ENCODE measurements around the gene PLCL1.
A peak's percentile ranks its signal among the peaks of the same experiment; 100 is the strongest.

PLCL1 gene

DNA sequence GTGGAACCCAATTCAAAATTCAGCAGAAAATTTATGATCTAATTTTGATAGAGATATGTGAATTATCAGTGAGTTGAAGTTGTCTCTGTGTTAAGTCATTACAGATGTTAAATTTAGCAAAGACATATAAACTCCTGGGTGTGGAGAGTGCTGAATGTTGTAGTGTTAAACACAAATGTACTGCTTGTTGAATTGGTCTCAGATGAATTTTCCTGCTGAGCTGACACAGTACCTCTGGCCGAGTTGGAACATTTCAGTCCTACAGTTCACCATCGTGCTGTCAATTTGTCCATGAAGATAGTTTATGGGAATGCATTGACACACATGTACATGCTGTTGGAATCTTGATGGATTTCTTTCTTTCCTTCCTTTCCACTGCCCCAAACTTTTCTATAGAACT is 255.9 kb downstream of the PLCL1 start:
- no peak for DNase-seq (ENCODE audit: low spot score)

DNA sequence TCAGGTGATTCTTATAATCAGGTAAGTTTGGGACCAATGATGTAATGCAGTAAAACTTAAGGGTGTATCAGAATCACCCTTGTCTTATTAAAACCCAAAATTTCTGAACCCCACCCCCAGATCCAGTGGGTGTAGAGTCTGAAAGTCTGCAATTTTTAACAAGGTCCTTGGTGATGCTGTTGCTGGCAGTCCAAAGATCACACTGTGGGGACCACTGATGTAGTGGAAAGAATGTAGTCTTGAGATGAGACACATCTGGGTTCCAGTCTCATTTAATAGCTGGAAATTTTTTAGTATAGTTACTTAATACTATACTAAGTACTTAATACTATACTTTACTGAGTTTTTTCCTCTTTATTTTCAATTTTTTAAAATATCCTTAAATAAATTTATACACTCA is 258.4 kb downstream of the PLCL1 start:
- DNase-seq (ENCODE audit: low spot score) = no peak

DNA sequence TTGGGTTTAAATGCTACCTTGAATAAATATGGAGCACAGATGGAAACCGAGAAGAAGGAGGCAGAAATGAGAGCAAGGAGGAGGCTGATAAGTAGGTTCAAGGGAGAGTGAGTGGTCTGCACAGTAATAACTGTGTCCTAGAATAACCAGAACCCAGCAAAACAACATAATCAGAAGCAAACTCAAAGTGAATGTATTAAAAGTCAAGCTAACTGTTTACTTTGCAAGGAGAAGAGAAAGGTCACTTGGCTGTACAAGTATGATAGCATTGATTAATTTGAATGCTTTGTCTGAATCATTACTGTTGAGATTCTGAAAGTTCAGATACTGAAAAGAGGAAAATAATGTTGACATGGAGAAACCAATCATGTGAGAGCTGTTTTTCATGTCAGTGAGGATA is 258.8 kb downstream of the PLCL1 start:
- no peak for DNase-seq (ENCODE audit: low spot score)

DNA sequence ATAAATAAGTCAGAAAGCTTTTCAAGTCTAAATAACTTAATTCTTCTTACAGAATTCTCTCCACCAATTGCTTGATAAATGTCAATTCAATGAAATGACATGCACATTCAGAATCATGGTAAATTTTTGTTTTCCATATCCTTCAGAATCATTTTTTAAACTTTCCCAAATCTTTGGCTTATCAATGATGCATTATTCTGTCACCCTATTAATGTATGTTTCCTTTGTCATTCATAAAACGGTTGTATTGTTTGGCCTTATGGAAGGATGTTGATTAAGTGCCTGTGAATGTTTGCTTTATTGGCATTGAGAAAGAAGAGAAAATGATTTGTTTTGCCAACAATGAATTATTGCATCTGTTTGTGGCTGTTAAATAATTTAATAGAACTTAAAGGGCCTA is 260.9 kb downstream of the PLCL1 start:
- no peak for DNase-seq (ENCODE audit: low spot score)

DNA sequence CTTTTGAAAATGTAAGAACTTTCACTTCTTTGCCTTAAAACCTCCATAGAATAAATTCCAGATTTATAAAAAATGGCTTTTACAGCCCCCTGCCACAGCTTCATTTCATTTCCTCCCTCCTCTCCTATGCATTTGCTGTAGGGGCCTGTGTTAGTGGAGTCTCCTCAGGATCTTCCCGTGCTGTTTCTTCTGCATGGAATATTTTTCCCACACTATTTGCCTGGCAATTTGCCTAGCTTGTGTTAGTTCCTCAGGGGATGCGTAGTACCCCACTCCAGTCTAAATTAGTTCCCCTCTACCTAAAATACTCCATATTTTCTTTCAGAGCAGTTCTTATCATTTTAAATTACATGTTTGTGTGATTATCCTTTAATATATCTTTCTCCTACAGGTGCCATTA is 262.2 kb downstream of the PLCL1 start:
- no peak for DNase-seq (ENCODE audit: low spot score)

DNA sequence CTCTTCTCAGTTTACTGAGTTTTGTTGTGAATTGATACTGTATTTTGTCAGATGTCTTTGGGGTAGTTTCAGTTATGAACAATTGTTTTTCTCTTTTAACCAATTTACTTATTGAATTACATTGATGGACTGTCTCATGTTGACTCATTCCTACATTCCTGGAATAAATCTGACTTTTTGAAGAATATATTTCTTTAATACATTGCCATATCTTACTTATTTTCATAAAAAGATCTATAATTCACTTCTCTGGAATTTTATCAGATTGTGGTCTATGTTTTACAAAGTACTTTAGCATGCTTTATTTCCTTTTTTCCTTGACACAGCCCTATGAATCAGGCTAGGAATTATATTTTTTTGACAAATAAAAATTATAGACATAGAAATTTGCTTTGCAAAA is 268.3 kb downstream of the PLCL1 start:
- DNase-seq (ENCODE audit: low spot score) = no peak

DNA sequence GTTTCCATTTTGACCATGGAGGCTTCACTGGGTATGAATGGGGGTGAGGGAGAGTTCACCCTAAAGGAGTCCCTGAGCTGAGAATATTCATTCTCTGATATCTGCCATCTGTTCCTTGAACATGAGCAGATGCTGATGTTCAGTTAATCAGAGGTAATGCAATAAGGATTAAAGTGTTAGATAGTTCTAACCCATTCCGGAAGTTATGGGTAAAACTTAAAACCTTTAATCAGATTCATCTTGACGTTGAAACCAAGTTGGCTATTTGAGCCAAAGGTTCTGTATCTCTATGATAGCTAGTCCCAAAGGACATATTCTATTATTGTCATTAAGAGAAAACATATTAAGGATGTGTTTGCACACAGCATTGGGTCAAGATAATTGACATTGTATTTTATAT is 268.9 kb downstream of the PLCL1 start:
- DNase-seq (ENCODE audit: low spot score) = peak; percentile 33

DNA sequence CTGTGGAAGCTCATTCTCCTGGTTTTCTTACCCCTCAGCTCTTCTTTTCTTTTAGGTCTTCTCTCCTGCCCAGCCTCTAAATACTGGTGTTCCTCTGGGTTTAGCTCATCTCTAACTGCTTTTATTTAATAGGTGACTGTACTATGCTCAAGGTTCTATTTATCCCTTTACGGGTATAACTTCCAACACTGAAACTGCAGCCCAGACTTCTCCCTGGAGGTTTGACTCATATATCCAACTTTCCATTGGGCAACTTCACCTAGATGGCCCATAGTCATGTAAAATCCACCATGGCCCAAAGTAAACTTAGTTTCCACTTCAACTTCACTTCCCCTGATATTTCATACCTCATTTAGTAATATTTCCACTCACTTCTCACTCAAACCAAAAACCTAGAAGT is 273.1 kb downstream of the PLCL1 start:
- no peak for DNase-seq (ENCODE audit: low spot score)

DNA sequence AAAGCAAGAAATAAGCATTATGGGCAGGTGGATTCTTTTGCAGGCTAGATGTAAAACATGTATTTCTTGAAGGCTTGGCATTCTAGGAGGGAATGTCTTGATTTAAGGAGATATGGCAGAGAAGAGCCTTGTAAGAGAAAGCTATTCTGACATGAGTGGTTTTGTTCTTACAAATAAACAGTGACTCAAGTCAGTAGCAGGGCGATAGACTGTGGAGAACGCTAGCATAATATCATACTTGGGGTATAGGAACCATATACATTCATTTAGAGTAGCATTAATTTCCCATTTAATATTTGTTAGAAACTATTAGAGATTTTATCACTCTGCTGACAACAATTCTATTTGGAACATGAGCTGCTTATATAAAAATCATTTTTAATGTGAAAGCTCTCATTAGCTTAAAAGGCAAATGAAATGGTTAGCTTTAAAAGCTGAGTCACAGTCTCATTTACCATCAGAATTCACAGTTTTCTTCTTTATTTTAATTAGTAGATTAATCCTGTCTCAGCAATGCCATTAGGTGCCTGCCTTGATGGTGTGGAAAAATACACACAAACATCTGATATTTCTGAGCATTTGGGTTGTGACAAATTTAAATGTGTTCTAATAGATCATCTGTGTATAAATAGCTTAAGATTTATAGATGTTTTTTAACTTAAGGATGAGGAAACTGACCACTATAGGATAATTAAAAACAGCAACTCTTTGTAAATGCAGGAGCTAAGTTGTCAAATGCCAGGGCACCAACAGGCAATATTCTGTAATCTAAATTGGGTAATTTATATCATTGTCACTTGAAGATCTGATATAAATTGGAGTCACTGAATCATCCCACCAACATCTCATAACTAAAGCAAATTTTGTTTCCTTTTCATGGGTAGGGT is 276.7 kb downstream of the PLCL1 start:
- no peak for DNase-seq (ENCODE audit: low spot score)

DNA sequence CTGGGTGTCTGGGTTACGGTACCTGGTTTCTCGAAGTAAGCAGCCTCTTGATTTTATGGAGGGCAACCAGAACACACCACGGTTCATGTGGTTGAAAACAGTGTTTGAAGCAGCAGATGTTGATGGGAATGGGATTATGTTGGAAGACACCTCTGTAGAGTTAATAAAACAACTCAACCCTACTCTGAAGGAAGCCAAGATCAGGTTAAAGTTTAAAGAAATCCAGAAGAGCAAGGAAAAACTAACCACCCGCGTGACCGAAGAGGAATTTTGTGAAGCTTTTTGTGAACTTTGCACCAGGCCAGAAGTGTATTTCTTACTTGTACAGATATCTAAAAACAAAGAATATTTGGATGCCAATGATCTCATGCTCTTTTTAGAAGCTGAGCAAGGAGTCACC is 279.8 kb downstream of the PLCL1 start:
- DNase-seq (ENCODE audit: low spot score) = no peak

DNA sequence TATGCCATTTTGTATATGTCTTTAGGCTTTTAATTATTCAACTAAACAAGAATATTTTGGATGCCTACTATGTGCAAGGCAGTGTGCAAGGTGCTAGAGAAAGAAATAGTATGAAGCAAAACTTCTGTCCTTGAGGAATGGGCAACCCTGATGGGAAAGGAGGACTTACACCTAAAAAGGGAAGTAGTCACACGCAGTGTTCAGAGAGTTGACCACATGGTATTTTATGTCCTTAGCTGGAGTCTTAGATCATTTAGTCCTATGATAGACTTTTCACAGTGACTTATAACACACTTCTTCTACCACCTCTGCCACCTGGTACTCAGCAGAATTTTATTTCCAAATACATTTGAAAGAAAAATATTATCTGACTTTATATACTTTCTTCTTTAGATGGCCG is 291.6 kb downstream of the PLCL1 start:
- no peak for DNase-seq (ENCODE audit: low spot score)

DNA sequence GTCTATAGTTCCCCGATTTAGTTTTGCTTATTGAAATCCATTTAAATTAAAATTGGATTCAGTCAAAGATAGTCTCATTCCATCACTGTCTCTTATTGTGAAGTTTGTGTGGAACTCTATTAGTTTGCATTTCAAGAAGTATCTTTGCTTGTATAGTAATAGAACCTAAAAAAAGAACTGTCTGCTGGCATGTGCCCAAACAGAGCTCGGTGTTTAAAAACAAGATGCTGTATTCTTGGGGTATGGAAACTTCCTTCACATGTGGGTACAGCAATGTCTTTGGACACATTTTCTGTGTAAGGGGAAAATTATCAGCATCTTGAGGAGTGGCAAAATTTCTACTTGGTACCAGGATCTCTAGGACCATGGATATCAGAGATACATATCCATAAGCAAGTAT is 292.6 kb downstream of the PLCL1 start:
- no peak for DNase-seq (ENCODE audit: low spot score)

DNA sequence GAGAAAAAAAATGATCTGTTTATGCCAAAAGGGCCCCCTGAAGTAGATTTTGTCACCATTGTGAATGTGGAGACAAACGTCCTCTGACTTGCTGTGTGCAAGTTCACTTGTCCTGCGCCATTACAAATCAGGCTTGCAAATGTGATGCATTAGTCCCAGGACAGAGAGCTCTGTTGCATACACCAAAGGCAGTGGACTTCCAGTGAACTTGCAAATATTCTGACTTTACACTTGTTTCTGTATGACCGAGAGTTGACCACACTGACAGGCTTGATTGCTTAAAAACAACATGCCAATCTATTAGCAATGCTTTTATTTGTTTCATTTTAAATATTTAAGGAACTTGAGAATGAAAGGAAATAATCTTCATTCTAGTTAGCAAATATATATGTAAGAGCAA is 293.2 kb downstream of the PLCL1 start:
- no peak for DNase-seq (ENCODE audit: low spot score)

DNA sequence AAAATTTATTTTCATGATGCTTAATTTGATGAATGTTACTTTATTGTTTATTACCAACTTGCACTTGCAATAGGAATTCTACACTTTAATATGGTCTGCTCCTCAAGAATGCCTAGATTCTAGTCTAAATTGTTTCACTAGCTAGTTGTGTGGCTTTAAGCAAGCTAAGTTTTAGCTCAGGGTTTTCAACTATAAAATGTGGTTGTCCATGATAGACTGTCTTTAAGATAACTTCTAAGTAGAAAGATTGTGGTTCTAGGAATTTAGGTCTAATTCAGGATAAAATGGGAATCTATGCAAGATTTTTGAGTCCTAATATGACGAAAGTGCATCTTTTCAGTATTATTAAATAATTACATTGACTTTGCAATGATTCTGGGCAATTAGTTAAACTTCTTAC is 294.0 kb downstream of the PLCL1 start:
- DNase-seq (ENCODE audit: low spot score) = no peak

DNA sequence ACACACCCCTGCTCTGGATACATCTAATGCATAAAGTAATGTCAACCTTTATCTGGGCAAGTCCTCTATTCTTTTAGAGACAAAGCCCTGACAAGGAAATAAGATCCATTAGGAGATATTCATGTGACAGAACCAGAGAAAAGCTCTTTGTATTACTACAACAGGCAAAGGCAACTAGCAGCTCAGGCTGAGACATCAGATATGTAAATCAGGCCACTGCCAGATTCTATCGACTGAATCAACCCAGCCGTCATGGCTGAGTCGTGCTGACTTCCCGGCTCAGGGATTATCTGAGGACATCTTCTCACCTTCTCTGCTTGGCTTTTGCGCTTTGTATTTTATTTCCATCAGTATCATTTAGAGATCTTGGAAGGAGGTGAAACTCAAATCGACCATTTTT is 294.5 kb downstream of the PLCL1 start:
- no peak for DNase-seq (ENCODE audit: low spot score)

DNA sequence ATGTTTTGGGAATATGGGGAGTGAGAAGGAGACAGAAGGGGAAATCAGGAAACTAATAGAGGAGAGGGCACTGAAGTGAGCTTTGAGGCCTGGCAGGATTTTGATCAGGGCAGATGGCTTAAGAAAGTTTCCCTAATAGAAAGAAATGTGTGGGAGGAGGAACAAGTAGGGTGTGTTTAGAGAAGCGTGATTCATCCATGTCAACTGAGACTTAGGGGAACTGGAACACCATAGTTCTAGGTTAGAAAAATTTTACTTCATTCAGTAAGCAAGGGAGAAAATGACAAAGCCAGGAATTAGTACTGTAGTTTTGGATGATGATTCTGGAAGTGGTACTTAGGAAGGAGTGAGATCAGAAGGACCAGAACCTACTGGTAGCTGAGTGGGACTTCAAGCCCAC is 296.0 kb downstream of the PLCL1 start:
- DNase-seq (ENCODE audit: low spot score) = no peak

DNA sequence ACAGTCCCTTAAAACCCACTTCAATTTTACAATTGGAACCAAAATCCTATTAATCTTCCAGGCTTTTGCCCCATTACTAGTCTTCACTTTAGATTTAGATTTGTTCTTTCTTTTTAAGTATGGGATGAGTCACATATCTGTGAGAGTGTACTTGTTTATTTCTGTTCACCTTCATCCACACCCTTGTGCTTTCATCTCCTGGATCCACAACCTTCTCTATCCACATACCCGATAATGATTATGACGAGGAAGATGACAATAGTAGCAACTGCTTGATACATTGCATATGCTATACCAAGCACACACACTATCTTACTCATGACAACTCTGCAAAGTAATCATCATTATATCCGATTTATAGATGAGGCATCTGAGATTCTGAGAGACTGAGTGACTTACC is 297.3 kb downstream of the PLCL1 start:
- DNase-seq (ENCODE audit: low spot score) = no peak

DNA sequence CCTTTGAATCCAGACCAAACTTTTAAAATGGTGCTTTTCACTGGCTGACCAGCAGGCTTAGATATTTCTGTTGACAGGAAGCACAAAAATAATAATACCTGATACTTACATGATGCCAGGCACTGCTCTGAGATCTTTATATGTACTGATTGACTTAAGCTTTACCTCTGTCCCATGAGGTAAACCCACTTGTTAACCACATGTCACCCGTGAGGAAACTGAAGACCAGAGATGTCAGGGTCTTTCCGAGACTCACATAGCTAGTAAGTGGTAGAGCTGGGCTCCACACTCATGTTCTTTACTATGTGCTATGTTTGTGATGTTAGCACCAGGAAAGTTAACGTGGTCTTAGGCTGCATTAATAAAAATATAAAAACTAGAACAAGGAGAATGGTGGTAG is 297.7 kb downstream of the PLCL1 start:
- DNase-seq (ENCODE audit: low spot score) = no peak

DNA sequence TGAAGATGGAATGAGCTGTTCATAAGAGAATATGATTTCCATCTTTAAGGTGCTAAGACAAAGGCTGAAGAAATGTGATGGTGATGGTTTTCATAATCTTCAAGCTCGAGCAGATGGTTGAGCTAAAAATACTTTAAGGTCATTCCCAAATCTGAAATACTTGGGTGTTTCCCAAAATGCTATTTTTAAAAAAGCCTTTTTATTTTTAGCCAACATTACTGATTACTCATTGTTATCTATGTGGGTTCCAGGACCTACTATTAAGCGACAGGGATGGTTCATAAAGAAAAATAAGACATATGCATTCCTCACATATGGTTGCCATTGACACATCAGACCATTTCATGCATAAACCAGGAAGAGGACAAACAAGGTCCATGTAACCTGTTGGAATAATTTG is 298.5 kb downstream of the PLCL1 start:
- no peak for DNase-seq (ENCODE audit: low spot score)

DNA sequence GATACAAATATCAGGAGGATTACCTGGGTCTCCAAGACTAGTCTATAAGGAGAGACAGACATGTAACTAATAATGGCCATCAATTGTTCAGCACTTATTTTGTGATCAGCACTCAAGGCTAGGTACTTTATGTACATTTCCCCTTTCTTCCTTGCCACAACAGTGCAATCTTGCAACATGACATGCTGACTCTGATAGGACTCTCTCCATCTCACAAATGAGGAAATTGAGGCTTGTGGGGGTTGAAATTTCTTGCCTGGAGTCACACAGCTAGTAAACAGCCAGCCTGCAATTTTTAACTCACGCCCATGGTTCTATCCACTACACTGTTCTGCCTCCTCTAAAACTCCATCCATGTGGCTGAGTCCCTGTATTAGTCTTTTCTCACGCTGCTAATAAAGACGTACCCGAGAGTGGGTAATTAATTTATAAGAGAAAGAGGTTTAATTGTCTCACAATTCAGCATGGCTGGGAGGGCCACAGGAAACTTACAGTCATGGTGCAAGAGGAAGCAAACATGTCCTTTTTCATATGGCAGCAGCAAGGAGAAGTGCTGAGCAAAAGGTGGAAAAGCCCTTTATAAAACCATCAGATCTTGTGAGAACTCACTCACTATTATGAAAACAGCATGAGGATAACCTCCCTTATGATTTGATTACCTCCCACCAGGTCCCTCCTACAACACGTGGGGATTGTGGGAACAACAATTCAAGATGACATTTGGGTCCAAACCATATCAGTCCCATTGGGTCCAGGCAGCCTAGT is 302.4 kb downstream of the PLCL1 start:
- no peak for DNase-seq (ENCODE audit: low spot score)

DNA sequence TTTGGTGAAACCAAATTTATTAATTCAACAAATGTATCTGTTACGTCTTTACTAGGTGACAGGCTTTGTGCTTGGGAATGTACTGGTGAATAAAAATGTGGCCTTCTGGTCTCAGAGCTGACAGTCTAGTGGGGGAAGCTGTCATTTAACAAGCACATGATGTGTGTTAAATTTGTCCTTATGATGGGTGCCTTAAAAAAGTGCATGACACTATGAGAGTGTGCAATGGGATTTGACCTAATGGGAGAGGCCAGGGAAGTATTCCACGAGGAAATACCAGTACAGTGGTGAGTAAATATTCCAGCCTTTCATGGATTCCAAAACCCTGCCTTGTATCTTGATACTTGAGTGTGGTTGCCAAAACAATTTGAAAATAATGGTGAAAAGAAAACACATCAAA is 308.9 kb downstream of the PLCL1 start:
- no peak for DNase-seq (ENCODE audit: low spot score)

DNA sequence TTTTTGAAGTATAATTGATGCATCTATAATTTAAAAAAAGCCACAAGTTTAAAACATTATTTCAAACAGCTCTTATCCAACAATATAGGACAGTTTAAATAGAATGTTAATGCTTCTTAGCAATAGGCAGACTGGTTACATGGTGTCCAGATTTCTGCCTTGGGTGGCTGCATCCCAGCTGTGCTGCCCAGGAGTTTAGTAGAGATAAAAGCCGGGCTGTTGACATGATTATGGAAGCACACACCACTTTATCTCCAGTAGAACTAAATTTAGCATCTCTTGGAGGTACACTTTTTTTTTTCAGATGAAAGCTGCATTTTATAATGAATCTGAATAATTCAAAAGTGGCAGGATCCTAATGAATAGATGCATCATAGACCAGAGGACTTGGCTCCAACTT is 309.7 kb downstream of the PLCL1 start:
- no peak for DNase-seq (ENCODE audit: low spot score)

DNA sequence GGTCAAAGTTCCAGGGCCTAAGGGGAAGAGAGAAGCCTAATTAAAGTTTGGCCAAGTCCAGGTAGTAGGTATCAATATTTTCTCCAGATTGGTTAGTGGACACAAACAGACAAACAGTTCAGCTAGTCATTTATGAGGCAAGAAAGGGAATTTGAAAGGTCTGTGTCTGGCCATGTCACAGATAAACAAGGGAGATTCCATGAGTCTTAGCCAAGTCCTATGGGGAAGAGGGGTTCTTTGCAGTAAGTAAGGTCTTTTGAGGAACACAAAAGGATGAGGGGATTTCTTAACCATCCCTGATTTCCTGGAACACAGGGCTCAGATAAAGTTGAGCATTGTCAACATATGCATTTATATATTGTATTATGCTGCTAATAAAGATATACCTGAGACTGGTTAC is 310.8 kb downstream of the PLCL1 start:
- no peak for DNase-seq (ENCODE audit: low spot score)

DNA sequence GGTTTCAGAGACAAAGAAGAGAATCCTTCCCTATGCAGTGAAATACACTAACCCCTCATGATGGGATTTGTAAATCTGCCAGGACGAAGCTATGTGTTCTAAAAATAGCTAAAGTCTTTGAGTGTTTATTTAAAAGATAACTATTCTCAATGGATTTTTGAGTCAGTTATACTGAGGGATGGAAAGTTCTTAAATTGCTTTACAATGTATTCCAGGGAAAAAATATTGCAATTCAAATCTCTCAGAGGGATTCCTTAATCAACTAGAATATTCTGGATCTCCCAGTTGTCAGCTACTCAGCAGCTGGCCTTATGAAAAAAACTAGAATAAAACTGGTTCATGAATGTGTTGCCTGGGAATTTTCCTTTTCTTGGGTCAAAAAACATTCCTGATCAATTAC is 312.4 kb downstream of the PLCL1 start:
- no peak for DNase-seq (ENCODE audit: low spot score)

Measured in D341Med (cell line).